ENCODE data around the gene CLEC5A. TPM values are rescaled to one million over a fixed set of nuclear protein-coding genes. Genes with fewer than 3 reads are reported as not detected.

The CLEC5A gene
- total RNA-seq, 1 donor from 2014 or later = not detected

Other genes starting within 250 kb of the CLEC5A start
- gene DENND11, start 244.8 kb downstream of the CLEC5A start, total RNA-seq = 12.3 and 17.6 TPM in 2 replicates
- gene WEE2, start 238.6 kb downstream of the CLEC5A start, total RNA-seq = under 0.01 TPM in 1 of 2 replicates, not detected in the other
- 150 and 257 TPM in 2 replicates for gene SSBP1, start 208.6 kb downstream of the CLEC5A start, total RNA-seq
- 2.3 TPM in 1 of 2 replicates, not detected in the other for gene TAS2R3, start 182.9 kb downstream of the CLEC5A start, total RNA-seq
- 1.8 TPM in 1 of 2 replicates, not detected in the other for gene TAS2R4, start 170.3 kb downstream of the CLEC5A start, total RNA-seq
- 0.69 and 1.8 TPM in 2 replicates for gene TAS2R5, start 156.8 kb downstream of the CLEC5A start, total RNA-seq
- not detected in 2 replicates for gene PRSS37, start 105.5 kb downstream of the CLEC5A start, total RNA-seq
- 0.15 TPM in 1 of 2 replicates, not detected in the other for gene OR9A4, start 30.6 kb downstream of the CLEC5A start, total RNA-seq
- gene TAS2R38, start 26.8 kb upstream of the CLEC5A start, total RNA-seq = not detected in 2 replicates
- 0.52 and 4.0 TPM in 2 replicates for gene MGAM, start 48.9 kb upstream of the CLEC5A start, total RNA-seq
- gene MGAM2, start 164.7 kb upstream of the CLEC5A start, total RNA-seq = not detected in 2 replicates